GM12878 (cell line): Measurements from ENCODE around the gene SLC12A2. TPM values are rescaled to one million over a fixed set of nuclear protein-coding genes. Genes with fewer than 3 reads are reported as not detected.

Experiments
- ATAC-seq: fragments of 200-7000 bp; cut with Tn5 transposase; 3 replicates; pipeline ENCODE4 v1.9.1; 2020; ENCODE audit warnings: mild to moderate bottlenecking, moderate library complexity
- BruUV-seq: library from RNA; stranded (reverse); fragments of 400-500 nt; replicated peaks from 2 replicates; lab custom pipeline; 2021; lab: Mats Ljungman, UMichigan
- CTCF ChIA-PET: fragments of 300-600 bp; sonication (Branson Sonifier 250); formaldehyde crosslinking; extraction: SDS; loops from one replicate; lab custom pipeline; 2021; ENCODE audit warnings: inconsistent platforms; lab: Yijun Ruan, JAX
- POLR2A ChIA-PET: fragments of 350-600 bp; formaldehyde crosslinking; extraction: SDS; loops from one replicate; lab custom pipeline; 2021; ENCODE audit warnings: inconsistent platforms; lab: Charles Lee
- RAD21 ChIA-PET: fragments of 300-600 bp; sonication (Branson Sonifier 250); formaldehyde crosslinking; loops from one replicate; lab custom pipeline; 2023; ENCODE audit warnings: antibody characterized with exemption; ENCODE audit not compliant: unreplicated experiment; lab: Charles Lee
- SMC1A ChIA-PET: fragments of 300-600 bp; sonication (Branson Sonifier 250); formaldehyde crosslinking; loops from one replicate; lab custom pipeline; 2023; ENCODE audit not compliant: unreplicated experiment, uncharacterized antibody; lab: Charles Lee
- DNase-seq: peaks from one replicate; pipeline ENCODE4 v3.0.0-alpha.2; 2011; ENCODE audit warnings: low read depth, low spot score
- FAIRE-seq: peaks from 3 replicates; lab custom pipeline; 2011; peaks lifted over from hg19 to GRCh38; lab: Jason Lieb, UNC
- H2AFZ ChIP-seq: 2 replicates; pipeline ENCODE4 v1.6.0; 2011; ENCODE audit warnings: low read depth, low read length, control low read depth; ENCODE audit not compliant: control insufficient read depth
- H3K27ac ChIP-seq: 2 replicates; pipeline ENCODE4 v1.5.1; 2011; ENCODE audit warnings: control low read depth; ENCODE audit not compliant: control insufficient read depth, insufficient read depth
- H3K27me3 ChIP-seq, 2 experiments: replicated peaks in 1 of 2; 2 replicates each; pipeline versions ENCODE4 v1.6.0 to v1.6.1; 2011; ENCODE audit warnings: low read length in 1 of 2; ENCODE audit not compliant: control insufficient read depth in 2 of 2, insufficient read depth in 2 of 2
- H3K36me3 ChIP-seq, 2 experiments: 2 replicates each; pipeline ENCODE4 v1.5.1; 2011; ENCODE audit warnings: low read length in 1 of 2; ENCODE audit not compliant: control insufficient read depth in 2 of 2, insufficient read depth in 2 of 2
- H3K4me1 ChIP-seq: 2 replicates; pipeline ENCODE4 v1.6.1; 2011; ENCODE audit warnings: mild to moderate bottlenecking, low read length, moderate library complexity, mixed read lengths; ENCODE audit not compliant: control insufficient read depth, insufficient read depth
- H3K4me2 ChIP-seq: 2 replicates; pipeline ENCODE4 v1.6.0; 2011; ENCODE audit warnings: control low read depth; ENCODE audit not compliant: control insufficient read depth, insufficient read depth
- H3K4me3 ChIP-seq: fragments of 200-600 bp; sonication (generic); 2 replicates; pipeline ENCODE4 v1.5.1; 2016
- H3K79me2 ChIP-seq: 2 replicates; pipeline ENCODE4 v1.6.0; 2011; ENCODE audit warnings: low read length; ENCODE audit not compliant: control insufficient read depth, insufficient read depth
- H3K9ac ChIP-seq: 2 replicates; pipeline ENCODE4 v1.8.0; 2011; ENCODE audit warnings: low read length, control low read depth, mixed read lengths; ENCODE audit not compliant: control insufficient read depth, insufficient read depth
- H3K9me3 ChIP-seq: replicated peaks from 3 replicates; pipeline ENCODE4 v1.5.1; 2011; ENCODE audit warnings: mild to moderate bottlenecking, low read length; ENCODE audit not compliant: control insufficient read depth, insufficient read depth
- H4K20me1 ChIP-seq: 2 replicates; pipeline ENCODE4 v1.6.0; 2011; ENCODE audit not compliant: control insufficient read depth, insufficient read depth
- BCL11A ChIP-seq: IDR thresholded peaks from 2 replicates; pipeline ENCODE4 v1.6.1; 2011; ENCODE audit warnings: low read depth, low read length
- BRCA1 ChIP-seq: IDR thresholded peaks from 2 replicates; pipeline ENCODE4 v1.6.1; 2011; ENCODE audit warnings: low read depth, low read length, improper control_type of control experiment
- EZH2 ChIP-seq: IDR thresholded peaks from 2 replicates; pipeline ENCODE4 v1.6.1; 2012; ENCODE audit warnings: low read depth, mild to moderate bottlenecking, control low read depth, inconsistent platforms, low read length, borderline replicate concordance; ENCODE audit not compliant: control insufficient read depth
- GABPA ChIP-seq: IDR thresholded peaks from 2 replicates; pipeline ENCODE4 v1.6.1; 2014; ENCODE audit warnings: antibody characterized with exemption, low read depth, mild to moderate bottlenecking, inconsistent platforms
- NBN ChIP-seq: fragments of 450-650 bp; IDR thresholded peaks from 2 replicates; pipeline ENCODE4 v1.6.1; 2016
- NFXL1 ChIP-seq: fragments of 450-650 bp; IDR thresholded peaks from 2 replicates; pipeline ENCODE4 v1.6.1; 2017; ENCODE audit warnings: antibody characterized with exemption, mild to moderate bottlenecking, borderline replicate concordance
- NR2C2 ChIP-seq: IDR thresholded peaks from 2 replicates; pipeline ENCODE4 v1.6.1; 2011; ENCODE audit warnings: borderline replicate concordance, low read depth; ENCODE audit not compliant: control insufficient read depth, insufficient read length
- PBX3 ChIP-seq: IDR thresholded peaks from 2 replicates; pipeline ENCODE4 v1.6.1; 2011; ENCODE audit warnings: mild to moderate bottlenecking, low read depth, low read length, moderate library complexity; ENCODE audit not compliant: insufficient replicate concordance
- SUPT20H ChIP-seq: IDR thresholded peaks from 2 replicates; pipeline ENCODE4 v1.6.1; 2011; ENCODE audit warnings: low read depth, mild to moderate bottlenecking, low read length, moderate library complexity, borderline replicate concordance; ENCODE audit not compliant: control insufficient read depth
- TCF12 ChIP-seq: IDR thresholded peaks from 2 replicates; pipeline ENCODE4 v1.6.1; 2011; ENCODE audit warnings: low read depth, mild to moderate bottlenecking, low read length
- YY1 ChIP-seq: IDR thresholded peaks from 2 replicates; pipeline ENCODE4 v1.6.1; 2011; ENCODE audit warnings: low read depth, mild to moderate bottlenecking, low read length
- ZNF622 ChIP-seq: fragments of 450-650 bp; IDR thresholded peaks from 2 replicates; pipeline ENCODE4 v1.6.1; 2017; ENCODE audit warnings: mild to moderate bottlenecking, inconsistent platforms
- WGBS: methylation state at CpG from one replicate; pipeline ENCODE4 v1.1.6; 2016; ENCODE audit warnings: low lambda C conversion rate; ENCODE audit not compliant: insufficient replicate concordance, insufficient coverage; ENCODE audit errors: missing lambda C conversion rate; 5-methylcytosine and 5-hydroxymethylcytosine counted together
- in situ Hi-C: fragments of 300-500 bp; cut with MboI; formaldehyde crosslinking; loops from 9 replicates; pipeline ENCODE4 v1.14.3; 2018; ENCODE audit warnings: mixed read lengths
- intact Hi-C: fragments of 100-400 bp; cut with micrococcal nuclease; formaldehyde crosslinking; loops from one replicate; pipeline ENCODE4 v1.14.2; 2022; ENCODE audit not compliant: unreplicated experiment
- polyA plus RNA-seq, 11 experiments: library from polyadenylated mRNA; depleted of rRNA in 4 of 11; unstranded in 6 of 11; stranded (reverse) in 5 of 11; fragments of >200 nt; fragmentation: Nextera tagmentation in 4 of 11; fragmentation: Illumina TruSeq in 1 of 11; extraction: Ambion mirVana in 4 of 11; extraction: Trizol in 1 of 11; gene quantifications; 1 replicate in 1 of 11; 2 replicates in 10 of 11; pipeline versions ENCODE4 v1.2.1 to v1.2.3, GENCODE V29; 2011 to 2016; ENCODE audit warnings: inconsistent platforms in 2 of 11, missing spikeins in 2 of 11, low read depth in 1 of 11
- total RNA-seq, 4 experiments: library from RNA; depleted of rRNA in 3 of 4; stranded (reverse); fragments of >200 nt in 3 of 4; fragmentation: Illumina TruSeq in 1 of 4; extraction: Trizol in 1 of 4; gene quantifications; 2 replicates each; pipeline versions ENCODE4 v1.2.1 to v1.2.3, GENCODE V29; 2013 to 2021

The SLC12A2 gene
- total and polyA plus RNA-seq, 10 of the 15 experiments (the other 5 are each of a cell fraction or from before 2014, with no cell fraction given): 5.1 to 21.8 (median 10.5) TPM

- TF ChIP-seq EZH2 (no peak), NR2C2 (no peak), BRCA1 (no peak), NFXL1 (no peak), ZNF622 (no peak)
These were observed 17.4 kb downstream of the SLC12A2 start (continued) for GRCh38 chr5:128100860-128101557.

- BruUV-seq: no TSS peak
- no peaks in the 10 kb centered on the region for H3K4me1 ChIP-seq
- 0 out of 3 replicates have a peak, but pooled peaks have one; percentile 20 for ATAC-seq
- H3K9ac ChIP-seq: no peak overlapping the region
- no peak overlapping the region for H3K27ac ChIP-seq
- no peak overlapping the region for H3K4me3 ChIP-seq
- RAD21 ChIA-PET: interaction anchor here (0.5 to 1.4 kb wide), 2 partner anchors 9 to 189 kb away, joined by 3 read pairs; no protein-coding TSS in a partner anchor
- TF ChIP-seq PBX3: no peak
- TF ChIP-seq SUPT20H: no peak
- no peak for TF ChIP-seq NBN
- TF ChIP-seq TCF12: no peak
- no peak for TF ChIP-seq GABPA
- no peak for TF ChIP-seq YY1
- no peak for TF ChIP-seq BCL11A
- SMC1A ChIA-PET: interaction anchor here (0.9 to 3.5 kb wide), 5 partner anchors 9 to 188 kb away, joined by 3 to 19 read pairs (median 5); no protein-coding TSS in a partner anchor
- in situ Hi-C loops (no loop called here), intact Hi-C loops (no loop called here)
- no peak for DNase-seq
- no peak for FAIRE-seq
- 100% methylated on average over 1 of the region's 1 CpG for WGBS
- no peaks in the 10 kb centered on the region for H4K20me1 ChIP-seq
- H3K79me2 ChIP-seq: peaks cover 11% of the 10 kb centered on the region
- no peak overlapping the region for H2AFZ ChIP-seq
- CTCF ChIA-PET: interaction anchor here (0.6 to 2.1 kb wide), 6 partner anchors 9 to 225 kb away, joined by 3 to 4 read pairs (median 3); no protein-coding TSS in a partner anchor
- peaks cover 0 to 4% of the 10 kb centered on the region in 2 experiments; a peak in 1 of 4 replicates for H3K36me3 ChIP-seq
- no peak overlapping the region for H3K4me2 ChIP-seq
- POLR2A ChIA-PET: no interaction called here
- peaks cover 13% of the 10 kb centered on the region for H3K9me3 ChIP-seq
- H3K27me3 ChIP-seq: no peaks in the 10 kb centered on the region
These were observed 18.1 kb downstream of the SLC12A2 start for GRCh38 chr5:128101676-128102075.
